HG02973 (cell line): Measurements from ENCODE around the gene SECISBP2L.
A peak's percentile ranks its signal among the peaks of the same experiment; 100 is the strongest.
"Not testable (repeated sequence)": the region's sequence is repeated elsewhere in the genome, so short reads cannot be mapped to it uniquely, and the experiment has no call there.

Experiments used
- ATAC-seq: cut with Tn5 transposase; IDR thresholded peaks from one replicate; pipeline ENCODE4 v1.9.1; 2021; ENCODE audit warnings: moderate library complexity; ENCODE audit not compliant: unreplicated experiment

Gene SECISBP2L, protein sequence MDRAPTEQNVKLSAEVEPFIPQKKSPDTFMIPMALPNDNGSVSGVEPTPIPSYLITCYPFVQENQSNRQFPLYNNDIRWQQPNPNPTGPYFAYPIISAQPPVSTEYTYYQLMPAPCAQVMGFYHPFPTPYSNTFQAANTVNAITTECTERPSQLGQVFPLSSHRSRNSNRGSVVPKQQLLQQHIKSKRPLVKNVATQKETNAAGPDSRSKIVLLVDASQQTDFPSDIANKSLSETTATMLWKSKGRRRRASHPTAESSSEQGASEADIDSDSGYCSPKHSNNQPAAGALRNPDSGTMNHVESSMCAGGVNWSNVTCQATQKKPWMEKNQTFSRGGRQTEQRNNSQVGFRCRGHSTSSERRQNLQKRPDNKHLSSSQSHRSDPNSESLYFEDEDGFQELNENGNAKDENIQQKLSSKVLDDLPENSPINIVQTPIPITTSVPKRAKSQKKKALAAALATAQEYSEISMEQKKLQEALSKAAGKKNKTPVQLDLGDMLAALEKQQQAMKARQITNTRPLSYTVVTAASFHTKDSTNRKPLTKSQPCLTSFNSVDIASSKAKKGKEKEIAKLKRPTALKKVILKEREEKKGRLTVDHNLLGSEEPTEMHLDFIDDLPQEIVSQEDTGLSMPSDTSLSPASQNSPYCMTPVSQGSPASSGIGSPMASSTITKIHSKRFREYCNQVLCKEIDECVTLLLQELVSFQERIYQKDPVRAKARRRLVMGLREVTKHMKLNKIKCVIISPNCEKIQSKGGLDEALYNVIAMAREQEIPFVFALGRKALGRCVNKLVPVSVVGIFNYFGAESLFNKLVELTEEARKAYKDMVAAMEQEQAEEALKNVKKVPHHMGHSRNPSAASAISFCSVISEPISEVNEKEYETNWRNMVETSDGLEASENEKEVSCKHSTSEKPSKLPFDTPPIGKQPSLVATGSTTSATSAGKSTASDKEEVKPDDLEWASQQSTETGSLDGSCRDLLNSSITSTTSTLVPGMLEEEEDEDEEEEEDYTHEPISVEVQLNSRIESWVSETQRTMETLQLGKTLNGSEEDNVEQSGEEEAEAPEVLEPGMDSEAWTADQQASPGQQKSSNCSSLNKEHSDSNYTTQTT

GRCh38 chr15:49046220-49047102, at the start of gene SECISBP2L:
SECISBP2L (minus strand) TSS chr15:49046446; CDS start chr15:49046299, 147 bp downstream.
- peak; percentile 90 for ATAC-seq

DNA sequence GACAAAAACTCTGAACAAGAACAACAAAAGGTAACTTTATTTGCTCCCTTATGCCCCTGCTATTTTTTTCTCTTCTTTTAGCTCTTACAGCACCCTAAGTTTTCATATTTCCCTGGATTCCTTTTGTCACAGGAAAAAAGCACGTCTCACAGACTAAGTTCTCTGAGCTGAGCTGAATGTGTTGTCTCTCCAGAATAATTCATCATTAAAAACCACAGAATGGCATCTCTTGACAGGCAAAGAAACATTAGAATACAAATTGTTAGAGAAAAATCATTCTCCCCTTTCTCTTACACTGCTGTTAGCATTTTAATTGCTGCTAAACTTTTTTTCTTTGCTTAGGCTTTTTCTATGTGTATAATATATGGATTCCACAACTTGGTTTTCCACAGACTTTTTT, 48.7 kb upstream of the SECISBP2L start:
- no peak for ATAC-seq

DNA sequence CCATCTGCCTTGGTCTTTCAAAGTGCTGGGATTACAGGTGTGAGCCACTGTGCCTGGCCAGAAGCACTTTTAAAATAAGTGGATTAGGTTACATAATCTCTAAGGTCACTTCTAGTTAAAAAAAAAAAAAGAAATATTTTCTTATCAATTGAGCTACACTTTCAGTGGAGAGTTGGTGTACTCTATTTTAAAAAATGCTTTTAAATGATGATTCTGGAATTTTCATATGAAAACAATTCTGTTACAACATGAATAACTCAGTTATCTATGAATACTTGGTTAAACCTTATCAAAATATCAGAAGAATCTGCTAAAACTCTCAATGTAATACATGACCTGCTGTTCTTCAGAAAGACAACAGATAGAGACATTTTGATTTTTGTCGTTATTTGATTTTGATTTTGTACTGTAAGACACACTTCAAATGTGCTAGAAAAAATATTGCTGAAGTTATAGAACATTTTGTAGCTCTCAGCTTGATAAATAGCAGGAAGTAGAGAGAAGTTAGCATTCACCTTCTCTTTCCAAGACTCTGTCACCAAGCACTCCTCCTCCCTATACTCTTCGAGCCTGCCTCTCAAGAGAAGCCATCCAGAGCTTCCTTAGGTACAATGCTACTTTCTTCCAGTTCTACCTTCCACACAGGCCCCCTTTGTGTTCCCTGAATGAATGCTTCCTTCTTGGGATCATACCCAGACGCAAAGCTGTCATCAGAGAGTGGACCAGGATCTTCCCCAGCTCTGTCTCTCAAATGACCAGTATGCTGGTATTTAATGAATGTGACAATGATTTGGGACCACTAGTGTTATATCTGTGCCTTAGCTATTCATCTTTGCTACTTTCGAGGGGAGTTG, 47.2 kb upstream of the SECISBP2L start:
- ATAC-seq = no peak

DNA sequence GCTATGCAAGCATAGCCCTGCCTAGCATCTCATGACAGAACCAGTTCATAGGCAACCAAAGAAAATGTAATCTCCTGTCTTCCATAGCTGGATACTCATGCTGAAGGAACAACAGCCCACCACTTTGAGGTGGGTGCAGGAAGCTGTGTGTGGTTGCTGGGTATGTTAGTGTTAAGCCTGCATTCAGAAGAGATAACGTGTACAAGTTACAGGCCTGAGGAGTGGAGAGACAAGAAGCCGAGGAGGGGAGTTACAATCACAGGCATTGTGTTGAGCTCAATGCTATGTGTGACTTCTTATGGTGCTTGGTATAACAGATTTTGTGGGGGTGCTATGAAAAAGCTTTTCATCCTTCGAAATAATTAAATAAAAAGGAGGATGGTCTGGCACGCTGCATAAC, 42.8 kb upstream of the SECISBP2L start:
- no peak for ATAC-seq

- no peak for ATAC-seq
Measured at GRCh38 chr15:49085696-49086459, 39.6 kb upstream of the SECISBP2L start.

DNA sequence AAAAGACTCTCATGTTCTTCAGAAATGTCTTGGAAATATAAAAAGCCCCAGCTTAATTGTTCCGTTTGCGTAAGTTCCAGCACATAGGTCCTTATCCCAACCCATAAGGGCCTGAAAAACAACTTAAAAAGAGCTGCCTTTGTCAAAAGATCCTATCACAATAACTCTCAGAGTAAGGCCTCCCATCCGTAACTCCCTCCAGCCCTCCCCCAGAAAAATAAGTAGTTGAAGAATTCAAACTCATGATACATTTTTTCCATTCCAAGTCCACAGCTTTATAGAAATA, 38.0 kb upstream of the SECISBP2L start:
- ATAC-seq = no peak

DNA sequence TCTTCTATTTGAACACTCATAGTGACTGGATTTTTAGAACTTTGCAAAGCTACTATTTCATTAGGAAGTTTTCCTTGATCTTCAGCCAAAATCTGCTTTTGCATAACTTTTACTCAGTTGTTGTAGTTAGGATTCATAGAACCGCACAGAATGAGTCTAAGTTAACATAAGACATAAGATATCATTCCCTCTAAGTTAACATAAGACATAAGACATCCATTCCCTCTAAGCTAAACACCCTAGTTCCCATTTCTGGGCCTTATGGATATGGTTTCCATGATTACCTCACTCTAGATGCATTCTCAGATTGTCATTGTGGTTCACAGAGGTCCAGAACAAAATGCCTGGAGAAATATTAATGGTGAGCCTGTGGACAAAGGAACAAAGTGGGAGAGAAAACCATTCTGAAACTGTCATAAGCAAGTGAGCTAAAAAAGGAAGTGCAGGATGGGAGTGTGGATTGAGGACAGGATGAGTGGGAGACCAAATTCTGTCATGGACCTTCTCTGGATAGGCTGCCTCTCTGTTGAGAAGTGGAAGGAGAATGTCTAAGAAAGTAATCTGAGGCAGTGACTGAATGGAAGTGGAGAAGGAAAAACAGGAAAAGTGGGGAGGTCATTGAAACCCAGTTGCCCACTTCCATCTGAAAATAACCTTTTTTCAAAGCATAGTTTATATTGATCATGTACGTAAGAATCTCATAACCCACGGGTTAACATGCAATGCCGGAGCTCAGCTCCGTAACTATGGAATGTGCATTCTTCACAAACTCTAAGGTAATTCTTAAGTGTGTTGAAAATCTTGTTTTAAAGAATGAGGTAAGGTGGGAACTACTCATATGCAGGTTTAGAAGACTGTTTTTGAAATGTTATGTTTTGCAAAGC, 37.4 kb upstream of the SECISBP2L start:
- no peak for ATAC-seq

- no peak for ATAC-seq
Measured at GRCh38 chr15:49082960-49083359, 36.7 kb upstream of the SECISBP2L start.

- ATAC-seq = no peak
Measured at GRCh38 chr15:49079340-49080039, 33.2 kb upstream of the SECISBP2L start.

GRCh38 chr15:49075881-49076280, 29.6 kb upstream of the SECISBP2L start:
- no peak for ATAC-seq

DNA sequence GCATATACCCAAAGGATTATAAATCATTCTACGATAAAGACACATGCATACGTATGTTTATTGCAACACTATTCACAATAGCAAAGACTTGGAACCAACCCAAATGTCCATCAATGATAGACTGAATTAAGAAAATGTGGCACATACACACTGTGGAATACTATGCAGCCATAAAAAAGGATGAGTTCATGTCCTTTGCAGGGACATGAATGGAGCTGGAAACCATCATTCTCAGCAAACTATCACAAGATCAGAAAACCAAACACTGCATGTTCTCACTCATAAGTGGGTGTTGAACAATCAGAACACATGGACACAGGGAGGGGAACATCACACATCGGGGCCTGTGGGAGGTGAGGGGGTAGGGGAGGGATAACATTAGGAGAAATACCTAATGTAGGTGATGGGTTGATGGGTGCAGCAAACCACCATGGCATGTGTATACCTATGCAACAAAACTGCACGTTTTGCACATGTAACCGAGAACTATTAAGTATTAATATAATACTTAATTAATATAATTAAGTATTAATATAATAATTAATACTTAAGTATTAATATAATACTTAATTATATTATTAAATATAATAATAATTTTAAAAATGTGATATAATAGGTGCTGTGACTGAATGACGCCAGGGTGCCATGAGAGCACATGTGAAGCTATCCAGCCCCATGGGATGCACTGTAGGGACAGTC, 28.5 kb upstream of the SECISBP2L start:
- not testable (repeated sequence) for ATAC-seq

DNA sequence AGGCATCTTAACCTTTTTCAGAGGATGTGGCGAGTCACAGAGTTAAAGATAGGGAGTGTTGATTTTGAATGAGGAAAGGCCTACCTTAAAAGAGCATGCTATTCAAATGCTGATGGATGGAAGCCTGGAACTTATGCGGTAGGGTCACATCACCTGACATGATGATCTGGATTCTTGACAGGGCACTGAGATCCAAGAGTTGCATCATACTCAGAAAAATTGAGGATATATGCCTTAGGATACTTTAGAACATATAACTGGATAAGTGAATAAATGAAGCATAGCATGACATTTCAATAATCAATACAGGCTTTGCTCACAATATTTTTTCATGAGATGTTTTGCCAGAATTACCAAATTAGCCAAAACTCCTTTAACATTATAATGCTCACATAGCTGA, 20.1 kb upstream of the SECISBP2L start:
- no peak for ATAC-seq

DNA sequence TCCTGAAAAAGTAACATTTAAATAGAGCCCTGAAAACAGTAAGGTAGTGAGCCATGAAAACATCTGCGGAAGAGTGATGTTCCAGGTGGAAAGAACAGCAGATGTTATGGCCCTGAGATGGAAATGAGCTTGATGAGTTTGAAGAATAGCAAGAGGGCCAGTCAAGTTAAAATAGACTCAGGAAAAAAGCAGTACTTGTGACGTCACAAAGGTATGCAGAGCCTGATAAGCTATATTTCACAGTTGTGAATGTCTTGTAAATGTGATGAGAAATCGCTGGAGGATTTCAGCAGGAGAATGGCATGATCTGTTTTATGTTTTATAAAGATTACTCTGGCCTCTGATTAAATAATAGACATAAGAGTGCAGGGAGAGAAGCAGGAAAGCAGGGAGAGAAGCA, 18.6 kb upstream of the SECISBP2L start:
- no peak for ATAC-seq

GRCh38 chr15:49064281-49064653, 18.0 kb upstream of the SECISBP2L start:
- ATAC-seq = no peak

GRCh38 chr15:49063402-49064280, 17.4 kb upstream of the SECISBP2L start:
- no peak for ATAC-seq

DNA sequence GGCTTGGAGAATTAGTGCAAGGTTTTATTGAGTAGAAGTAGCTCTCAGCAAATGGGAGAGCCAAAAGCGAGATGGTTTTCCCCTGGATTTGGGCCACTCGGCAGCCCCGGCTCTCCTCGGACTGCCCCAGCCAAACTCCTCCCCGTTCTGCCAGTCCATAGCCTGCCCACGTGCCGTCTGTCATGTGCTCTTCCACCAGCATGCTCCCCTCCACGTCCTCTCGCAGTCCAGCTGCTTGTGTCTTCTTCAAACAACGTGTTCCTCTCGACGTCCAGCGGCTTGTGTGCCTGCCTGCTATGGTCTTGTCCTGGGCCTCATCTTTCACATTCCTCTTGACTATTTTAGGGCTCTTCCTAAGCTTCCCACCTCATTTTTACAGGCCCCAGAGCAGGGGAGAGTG, 16.7 kb upstream of the SECISBP2L start:
- ATAC-seq = no peak
